ENCODE data around the gene MCM3.

Gene MCM3

GRCh38 chr6:52284460-52285176 lies at the start of gene MCM3:
Gene MCM3 (minus strand): TSS chr6:52284742. CDS start chr6:52284674, 68 bp downstream.
- DNase-seq (ENCODE audit: low spot score): peak; percentile 100

- DNase-seq (ENCODE audit: low spot score): no peak
Observed at GRCh38 chr6:52333840-52334200, 49.3 kb upstream of the MCM3 start.

GRCh38 chr6:52331793-52332457 lies 47.4 kb upstream of the MCM3 start:
- DNase-seq (ENCODE audit: low spot score): no peak

- DNase-seq (ENCODE audit: low spot score): no peak
Observed at GRCh38 chr6:52330470-52330869, 45.9 kb upstream of the MCM3 start.

GRCh38 chr6:52328729-52329128 lies 44.2 kb upstream of the MCM3 start:
- no peak for DNase-seq (ENCODE audit: low spot score)

- DNase-seq (ENCODE audit: low spot score): no peak
Observed at GRCh38 chr6:52328303-52328662, 43.7 kb upstream of the MCM3 start.

- no peak for DNase-seq (ENCODE audit: low spot score)
Observed at GRCh38 chr6:52326540-52327364, 42.2 kb upstream of the MCM3 start.

- DNase-seq (ENCODE audit: low spot score): no peak
Observed at GRCh38 chr6:52325695-52326471, 41.3 kb upstream of the MCM3 start.

- no peak for DNase-seq (ENCODE audit: low spot score)
Observed at GRCh38 chr6:52324189-52324588, 39.6 kb upstream of the MCM3 start.

- DNase-seq (ENCODE audit: low spot score): peak; percentile 18
Observed at GRCh38 chr6:52317841-52318581, 33.5 kb upstream of the MCM3 start.

GRCh38 chr6:52317211-52317610 lies 32.7 kb upstream of the MCM3 start:
- no peak for DNase-seq (ENCODE audit: low spot score)

- DNase-seq (ENCODE audit: low spot score): no peak
Observed at GRCh38 chr6:52314752-52315151, 30.2 kb upstream of the MCM3 start.

GRCh38 chr6:52312461-52312860 lies 27.9 kb upstream of the MCM3 start:
- DNase-seq (ENCODE audit: low spot score): no peak

- DNase-seq (ENCODE audit: low spot score): no peak
Observed at GRCh38 chr6:52310932-52311331, 26.4 kb upstream of the MCM3 start.

GRCh38 chr6:52307900-52308372 lies 23.4 kb upstream of the MCM3 start:
- peak; percentile 45 for DNase-seq (ENCODE audit: low spot score)

GRCh38 chr6:52306972-52307870 lies 22.7 kb upstream of the MCM3 start:
- DNase-seq (ENCODE audit: low spot score): no peak

- DNase-seq (ENCODE audit: low spot score): peak; percentile 89
Observed at GRCh38 chr6:52305948-52306767, 21.6 kb upstream of the MCM3 start.

- no peak for DNase-seq (ENCODE audit: low spot score)
Observed at GRCh38 chr6:52305411-52305810, 20.9 kb upstream of the MCM3 start.

GRCh38 chr6:52304983-52305390 lies 20.4 kb upstream of the MCM3 start:
- DNase-seq (ENCODE audit: low spot score): peak; percentile 57

Measured in NAMALWA (cell line).